Loucy (cell line): Measurements from ENCODE around the gene MARCHF2.

Experiments
- CTCF ChIP-seq: fragments of 200-600 bp; sonication (generic); conservative IDR thresholded peaks from 2 replicates; pipeline ENCODE4 v1.5.1; 2014; ENCODE audit warnings: mild to moderate bottlenecking, antibody characterized with exemption, low read length
- EZH2phosphoT487 ChIP-seq: fragments of 200-600 bp; IDR thresholded peaks from 2 replicates; pipeline ENCODE4 v1.6.1; 2018; ENCODE audit warnings: antibody characterized with exemption, mild to moderate bottlenecking, moderate library complexity, borderline replicate concordance

GRCh38 chr19:8403820-8404109 is 9.3 kb upstream of the MARCHF2 start:
- TF ChIP-seq CTCF (no peak), EZH2phosphoT487 (no peak)
